ENCODE results near the gene SLC9A1. TPM values are rescaled to one million over a fixed set of nuclear protein-coding genes. Genes with fewer than 3 reads are reported as not detected.
"Not testable (repeated sequence)": the region's sequence is repeated elsewhere in the genome, so short reads cannot be mapped to it uniquely, and the experiment has no call there.

The SLC9A1 gene
- total and polyA plus RNA-seq, 2 of the 8 experiments (the other 6 are each of a cell fraction or from before 2014, with no cell fraction given): 11.3 to 25.1 TPM

GRCh38 chr1:27176323-27176722 lies 21.4 kb upstream of the SLC9A1 start:
- H2BK120ac ChIP-seq (replicated peaks; ENCODE audit: low read depth, low read length): no peak overlapping the region
- peaks cover 11% of the 10 kb centered on the region in 2 experiments; a peak in 3 of 4 replicates for H3K9me3 ChIP-seq (ENCODE audit: insufficient read depth in 2 of 2, low read depth in 1 of 2, low read length in 1 of 2)
- no peak overlapping the region for H4K91ac ChIP-seq (replicated peaks; ENCODE audit: insufficient read length, low read length)
- H3K27ac ChIP-seq (ENCODE audit: low read depth, low read length): no peak overlapping the region
- H3K14ac ChIP-seq (ENCODE audit: insufficient read length): no peak overlapping the region
- no peak overlapping the region for H3K4ac ChIP-seq (replicated peaks; ENCODE audit: insufficient read length, low read depth, low read length)
- no peaks in the 10 kb centered on the region for H3K36me3 ChIP-seq (ENCODE audit: control insufficient read depth in 2 of 4, insufficient read depth in 4 of 4, low read length in 3 of 4)
- no peaks in the 10 kb centered on the region for H3K79me2 ChIP-seq (ENCODE audit: control insufficient read depth in 1 of 2, insufficient read depth in 2 of 2, low read length in 2 of 2)
- FAIRE-seq (no peak), DNase-seq (ENCODE audit: low read depth in 1 of 2, low spot score in 2 of 2) (no peak)
- no peak overlapping the region for H3K23ac ChIP-seq (ENCODE audit: insufficient read length)
- no peak overlapping the region for H3K4me3 ChIP-seq (ENCODE audit: extremely low read depth in 1 of 4, insufficient read depth in 2 of 4, low read depth in 3 of 4, low read length in 4 of 4)
- H3K27me3 ChIP-seq (replicated peaks in 1 of 4; ENCODE audit: control insufficient read depth in 3 of 4, extremely low read depth in 1 of 4, insufficient read depth in 3 of 4, low read length in 3 of 4): no peaks in the 10 kb centered on the region
- no peak overlapping the region for H2BK15ac ChIP-seq (ENCODE audit: low read length)
- no peak overlapping the region for H3K9ac ChIP-seq (replicated peaks in 1 of 4; ENCODE audit: extremely low read depth in 1 of 4, low read depth in 3 of 4, low read length in 3 of 4)
- no peak for TF ChIP-seq EZH2 (IDR thresholded peaks at IDR 0.05; ENCODE audit: low read depth, low read length, severe bottlenecking)
- H2AK5ac ChIP-seq (ENCODE audit: low read depth, low read length): no peak overlapping the region
- H3K4me2 ChIP-seq (ENCODE audit: insufficient read depth in 1 of 2, low read depth in 2 of 2, low read length in 2 of 2): no peak overlapping the region
- no peak overlapping the region for H2AFZ ChIP-seq (ENCODE audit: low read length)
- no peak overlapping the region for H2BK5ac ChIP-seq (ENCODE audit: low read depth, low read length)
- no peak overlapping the region for H3K56ac ChIP-seq (replicated peaks; ENCODE audit: insufficient read length, low read depth, low read length)
- no peaks in the 10 kb centered on the region for H3K79me1 ChIP-seq (ENCODE audit: low read depth, low read length)
- H2BK12ac ChIP-seq (ENCODE audit: low read depth, low read length): no peak overlapping the region
- ChIA-PET POLR2A (ENCODE audit: partially characterized antibody) (interaction anchor here (1.6 to 1.8 kb wide), 2 partner anchors 22 to 59 kb away, joined by 3 to 6 read pairs; partner anchors contain the start of gene SLC9A1), CTCF (ENCODE audit: partially characterized antibody) (interaction anchor here (1.2 kb wide), 1 partner anchor 21 kb away, joined by 4 read pairs; no protein-coding TSS in a partner anchor)
- H3K4me1 ChIP-seq (replicated peaks in 1 of 4; ENCODE audit: control insufficient read depth in 3 of 4, insufficient read depth in 4 of 4, low read length in 3 of 4): no peaks in the 10 kb centered on the region
- WGBS, 2 experiments (ENCODE audit: extremely low coverage in 1 of 2, insufficient coverage in 1 of 2, insufficient read length in 1 of 2, insufficient replicate concordance in 2 of 2, low coverage in 1 of 2, low lambda C conversion rate in 2 of 2, missing lambda C conversion rate in 1 of 2): 87% methylated on average over 4 of the region's 4 CpGs; no CpG with 5 or more reads in 1 of the 2 experiments
- no peaks in the 10 kb centered on the region for H4K20me1 ChIP-seq (replicated peaks in 1 of 2; ENCODE audit: control insufficient read depth in 1 of 2, insufficient read depth in 2 of 2, low read length in 2 of 2)
- no peak overlapping the region for H4K5ac ChIP-seq (ENCODE audit: insufficient read length, low read depth, low read length)
- no peak overlapping the region for H2BK20ac ChIP-seq (ENCODE audit: low read length)
- H4K8ac ChIP-seq (ENCODE audit: extremely low read depth, insufficient read depth, low read length): no peak overlapping the region
- H3K18ac ChIP-seq (ENCODE audit: extremely low read depth, low read length): no peak overlapping the region
- H3K23me2 ChIP-seq (ENCODE audit: low read depth, low read length): no peaks in the 10 kb centered on the region

GRCh38 chr1:27172992-27173391 lies 18.1 kb upstream of the SLC9A1 start:
- H3K23ac ChIP-seq (ENCODE audit: insufficient read length); H2AFZ ChIP-seq (ENCODE audit: low read length); H3K9me3 ChIP-seq (ENCODE audit: insufficient read depth in 2 of 2, low read depth in 1 of 2, low read length in 1 of 2); FAIRE-seq; H2BK120ac ChIP-seq (replicated peaks; ENCODE audit: low read depth, low read length); H2BK5ac ChIP-seq (ENCODE audit: low read depth, low read length); H3K79me2 ChIP-seq (ENCODE audit: control insufficient read depth in 1 of 2, insufficient read depth in 2 of 2, low read length in 2 of 2); H3K4me2 ChIP-seq (ENCODE audit: insufficient read depth in 1 of 2, low read depth in 2 of 2, low read length in 2 of 2); H3K36me3 ChIP-seq (ENCODE audit: control insufficient read depth in 2 of 4, insufficient read depth in 4 of 4, low read length in 3 of 4); H2BK20ac ChIP-seq (ENCODE audit: low read length); H2BK15ac ChIP-seq (ENCODE audit: low read length); H4K5ac ChIP-seq (ENCODE audit: insufficient read length, low read depth, low read length); H3K4ac ChIP-seq (replicated peaks; ENCODE audit: insufficient read length, low read depth, low read length); H2AK5ac ChIP-seq (ENCODE audit: low read depth, low read length); H3K18ac ChIP-seq (ENCODE audit: extremely low read depth, low read length); H3K27me3 ChIP-seq (replicated peaks in 1 of 4; ENCODE audit: control insufficient read depth in 3 of 4, extremely low read depth in 1 of 4, insufficient read depth in 3 of 4, low read length in 3 of 4); H2BK12ac ChIP-seq (ENCODE audit: low read depth, low read length); H3K4me3 ChIP-seq (ENCODE audit: extremely low read depth in 1 of 4, insufficient read depth in 2 of 4, low read depth in 3 of 4, low read length in 4 of 4); H3K79me1 ChIP-seq (ENCODE audit: low read depth, low read length); H3K4me1 ChIP-seq (replicated peaks in 1 of 4; ENCODE audit: control insufficient read depth in 3 of 4, insufficient read depth in 4 of 4, low read length in 3 of 4); H4K8ac ChIP-seq (ENCODE audit: extremely low read depth, insufficient read depth, low read length); H3K23me2 ChIP-seq (ENCODE audit: low read depth, low read length); H3K9ac ChIP-seq (replicated peaks in 1 of 4; ENCODE audit: extremely low read depth in 1 of 4, low read depth in 3 of 4, low read length in 3 of 4); H3K56ac ChIP-seq (replicated peaks; ENCODE audit: insufficient read length, low read depth, low read length); H4K91ac ChIP-seq (replicated peaks; ENCODE audit: insufficient read length, low read length); H3K27ac ChIP-seq (ENCODE audit: low read depth, low read length); H3K14ac ChIP-seq (ENCODE audit: insufficient read length); H4K20me1 ChIP-seq (replicated peaks in 1 of 2; ENCODE audit: control insufficient read depth in 1 of 2, insufficient read depth in 2 of 2, low read length in 2 of 2); DNase-seq (ENCODE audit: low read depth in 1 of 2, low spot score in 2 of 2): not testable (repeated sequence)
- CTCF ChIA-PET (ENCODE audit: partially characterized antibody): interaction anchor here (0.6 to 1.3 kb wide), 4 partner anchors 19 to 185 kb away, joined by 3 to 5 read pairs (median 3); partner anchors contain the start of gene SLC9A1
- WGBS, 2 experiments (ENCODE audit: extremely low coverage in 1 of 2, insufficient coverage in 1 of 2, insufficient read length in 1 of 2, insufficient replicate concordance in 2 of 2, low coverage in 1 of 2, low lambda C conversion rate in 2 of 2, missing lambda C conversion rate in 1 of 2): 88% methylated on average over 5 of the region's 5 CpGs; no CpG with 5 or more reads in 1 of the 2 experiments
- POLR2A ChIA-PET (ENCODE audit: partially characterized antibody): interaction anchor here (6.2 kb wide), 1 partner anchor 17 kb away, joined by 47 read pairs; the partner anchor contains the start of gene SLC9A1

Measured in H1 (cell line).